DOHH2 (cell line): ENCODE measurements around the gene LMBR1L.
A peak's percentile ranks its signal among the peaks of the same experiment; 100 is the strongest.
"Not testable (repeated sequence)": the region's sequence is repeated elsewhere in the genome, so short reads cannot be mapped to it uniquely, and the experiment has no call there.

Experiments
- H3F3A ChIP-seq: fragments of 200-600 bp; sonication (generic), shearing (Covaris generic); 2 replicates; pipeline ENCODE4 v1.6.0; 2016; ENCODE audit warnings: antibody characterized with exemption, mild to moderate bottlenecking; ENCODE audit not compliant: control insufficient read depth, insufficient read depth
- H3K27ac ChIP-seq: fragments of 200-600 bp; sonication (generic); 2 replicates; pipeline ENCODE4 v1.5.1; 2014; ENCODE audit warnings: low read depth, mild to moderate bottlenecking, low read length, moderate library complexity
- H3K27me3 ChIP-seq: fragments of 200-600 bp; sonication (generic); 2 replicates; pipeline ENCODE4 v1.6.1; 2014; ENCODE audit warnings: mild to moderate bottlenecking, low read length, mixed read lengths; ENCODE audit not compliant: control insufficient read depth
- H3K36me3 ChIP-seq: fragments of 200-600 bp; sonication (generic); 2 replicates; pipeline ENCODE4 v1.6.1; 2014; ENCODE audit warnings: mild to moderate bottlenecking, low read length, moderate library complexity, mixed read lengths; ENCODE audit not compliant: control insufficient read depth
- H3K4me1 ChIP-seq: fragments of 200-600 bp; sonication (generic); 2 replicates; pipeline ENCODE4 v1.6.1; 2014; ENCODE audit warnings: mild to moderate bottlenecking, low read length, mixed read lengths; ENCODE audit not compliant: control insufficient read depth
- H3K4me2 ChIP-seq: fragments of 200-600 bp; sonication (generic); 2 replicates; pipeline ENCODE4 v1.6.0; 2014; ENCODE audit warnings: mild to moderate bottlenecking, low read length, moderate library complexity
- H3K4me3 ChIP-seq: fragments of 200-600 bp; sonication (generic); 2 replicates; pipeline ENCODE4 v1.5.1; 2014; ENCODE audit warnings: mild to moderate bottlenecking, low read length, mixed read lengths
- H3K79me2 ChIP-seq: fragments of 200-600 bp; sonication (generic); 2 replicates; pipeline ENCODE4 v1.6.1; 2014; ENCODE audit warnings: mild to moderate bottlenecking, low read length, mixed read lengths; ENCODE audit not compliant: control insufficient read depth
- H3K9me2 ChIP-seq: fragments of 200-600 bp; sonication (generic); replicated peaks from 2 replicates; pipeline ENCODE4 v1.6.1; 2014; ENCODE audit warnings: mild to moderate bottlenecking, low read length, mixed read lengths; ENCODE audit not compliant: control insufficient read depth
- H3K9me3 ChIP-seq: fragments of 200-600 bp; sonication (generic); 2 replicates; pipeline ENCODE4 v1.6.1; 2014; ENCODE audit warnings: antibody characterized with exemption, low read length, mixed read lengths; ENCODE audit not compliant: control insufficient read depth, insufficient read depth
- H4K20me1 ChIP-seq: fragments of 200-600 bp; sonication (generic); 2 replicates; pipeline ENCODE4 v1.6.0; 2014; ENCODE audit warnings: low read depth, mild to moderate bottlenecking, antibody characterized with exemption, low read length, moderate library complexity; ENCODE audit not compliant: control insufficient read depth, insufficient read depth
- CTCF ChIP-seq: fragments of 200-600 bp; sonication (generic); IDR thresholded peaks from one replicate; pipeline ENCODE4 v1.5.1; 2014; ENCODE audit warnings: antibody characterized with exemption, mild to moderate bottlenecking, low read depth, low read length; ENCODE audit not compliant: poor library complexity, severe bottlenecking
- EZH2phosphoT487 ChIP-seq: fragments of 200-600 bp; sonication (generic); IDR thresholded peaks from 2 replicates; pipeline ENCODE4 v1.6.1; 2017; ENCODE audit warnings: borderline replicate concordance, mild to moderate bottlenecking, antibody characterized with exemption, low read length, moderate library complexity, mixed read lengths

LMBR1L gene

DNA sequence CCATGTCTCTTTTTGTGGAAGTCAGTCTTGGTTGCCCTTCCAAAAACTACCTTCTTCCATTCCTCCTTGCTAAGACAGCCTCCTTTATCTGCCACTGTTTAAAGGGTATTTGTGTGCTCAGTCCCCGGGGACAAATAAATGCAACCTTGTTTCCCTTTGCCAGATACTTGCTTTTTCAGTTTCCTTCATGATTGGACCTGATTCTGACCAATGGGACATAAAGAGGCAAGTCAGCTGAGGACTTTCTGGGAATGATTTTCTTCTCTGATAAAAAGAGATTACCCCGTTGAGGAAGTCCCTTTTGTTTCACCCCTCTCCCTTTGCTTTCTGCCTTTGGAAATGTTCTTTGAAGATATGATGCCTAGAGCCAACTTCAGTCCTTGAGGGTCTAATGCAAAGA lies 27.9 kb upstream of the LMBR1L start:
- TF ChIP-seq CTCF = no peak
- no peak for TF ChIP-seq EZH2phosphoT487
- peaks cover 28% of the 10 kb centered on the region for H3K79me2 ChIP-seq
- no peaks in the 10 kb centered on the region for H3K9me3 ChIP-seq
- no peaks in the 10 kb centered on the region for H4K20me1 ChIP-seq
- H3K4me1 ChIP-seq = peaks cover 9% of the 10 kb centered on the region
- no peak overlapping the region for H3K27ac ChIP-seq
- H3F3A ChIP-seq = peaks cover 3% of the 10 kb centered on the region; the same call in 1 of the 2 replicates
- H3K9me2 ChIP-seq = no peaks in the 10 kb centered on the region
- 0 out of 2 replicates have a peak, but pooled peaks cover 2% of the 10 kb centered on the region for H3K36me3 ChIP-seq
- no peaks in the 10 kb centered on the region for H3K27me3 ChIP-seq
- H3K4me2 ChIP-seq = no peak overlapping the region
- H3K4me3 ChIP-seq = no peak overlapping the region

DNA sequence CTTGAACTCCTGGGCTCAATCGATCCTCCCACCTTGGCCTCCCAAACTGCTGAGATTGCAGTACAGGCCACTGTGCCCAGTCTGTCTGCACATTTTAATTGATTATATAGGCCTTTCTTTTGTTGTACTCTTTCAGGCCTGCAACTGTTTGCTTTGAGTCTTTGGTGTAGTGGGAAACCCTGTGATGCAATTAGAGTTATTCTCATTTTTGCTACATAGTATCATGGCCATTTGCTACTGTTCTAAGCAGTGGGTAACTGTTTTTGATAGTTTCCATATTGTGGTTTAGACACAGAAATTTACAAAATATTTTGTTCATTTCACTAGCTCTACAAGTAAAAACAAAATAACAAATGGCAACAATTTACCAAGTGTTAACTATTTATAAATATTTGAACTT lies 26.8 kb upstream of the LMBR1L start:
- H3K4me2 ChIP-seq = no peak overlapping the region
- H3K4me3 ChIP-seq = no peak overlapping the region
- no peak overlapping the region for H3K27ac ChIP-seq
- H3K9me3 ChIP-seq = no peaks in the 10 kb centered on the region
- peaks cover 14% of the 10 kb centered on the region for H3F3A ChIP-seq
- no peaks in the 10 kb centered on the region for H4K20me1 ChIP-seq
- H3K4me1 ChIP-seq = peaks cover 16% of the 10 kb centered on the region
- H3K9me2 ChIP-seq = no peaks in the 10 kb centered on the region
- H3K27me3 ChIP-seq = no peaks in the 10 kb centered on the region
- peaks cover 35% of the 10 kb centered on the region for H3K79me2 ChIP-seq
- TF ChIP-seq CTCF (no peak), EZH2phosphoT487 (no peak)
- peaks cover 5% of the 10 kb centered on the region; the same call in 1 of the 2 replicates for H3K36me3 ChIP-seq

DNA sequence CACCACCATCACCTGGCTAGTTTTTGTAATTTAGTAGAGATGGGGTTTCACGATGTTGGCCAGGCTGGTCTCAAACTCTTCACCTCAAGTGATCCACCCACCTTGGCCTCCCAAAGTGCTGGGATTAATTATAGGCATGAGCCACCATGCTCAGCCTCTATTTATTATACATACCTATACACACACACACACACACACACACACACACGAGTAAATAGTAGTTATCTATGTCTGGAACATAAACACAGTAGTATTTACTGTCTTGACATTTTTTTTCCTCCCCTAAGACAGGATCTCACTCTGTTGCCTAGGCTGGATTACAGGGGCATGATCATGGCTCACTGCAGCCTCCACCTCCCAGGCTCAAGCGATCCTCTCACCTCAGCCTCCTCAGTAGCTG lies 26.4 kb upstream of the LMBR1L start:
- H3K9me2 ChIP-seq, H4K20me1 ChIP-seq, H3K4me2 ChIP-seq, H3K27ac ChIP-seq, H3K9me3 ChIP-seq, H3K36me3 ChIP-seq, H3K4me3 ChIP-seq, H3K27me3 ChIP-seq: not testable (repeated sequence)
- H3F3A ChIP-seq = peaks cover 19% of the 10 kb centered on the region
- H3K4me1 ChIP-seq = peaks cover 16% of the 10 kb centered on the region
- H3K79me2 ChIP-seq = peaks cover 39% of the 10 kb centered on the region

GRCh38 chr12:49133590-49133989 lies 22.9 kb upstream of the LMBR1L start:
- Histone ChIP-seq H3K9me3 (no peaks in the 10 kb centered on the region), H3K27me3 (peaks cover 2% of the 10 kb centered on the region; the same call in 1 of the 2 replicates), H3K27ac (peak overlapping the region; percentile 81), H3K4me1 (peaks cover 27% of the 10 kb centered on the region), H3K9me2 (no peaks in the 10 kb centered on the region), H4K20me1 (peaks cover 14% of the 10 kb centered on the region), H3F3A (peaks cover 48% of the 10 kb centered on the region), H3K4me3 (peak overlapping the region; percentile 73), H3K79me2 (peaks cover 66% of the 10 kb centered on the region), H3K4me2 (peak overlapping the region; percentile 66), H3K36me3 (peaks cover 31% of the 10 kb centered on the region)
- TF ChIP-seq EZH2phosphoT487 = no peak
- no peak for TF ChIP-seq CTCF
